H9 (cell line): Measurements from ENCODE around the gene CADPS2. TPM values are rescaled to one million over a fixed set of nuclear protein-coding genes. Genes with fewer than 3 reads are reported as not detected.

ENCODE experiments used
- DNase-seq: peaks from one replicate; pipeline ENCODE4 v3.0.0-alpha.2; 2017
- H2AFZ ChIP-seq: one replicate; pipeline ENCODE4 v1.6.1; 2013; ENCODE audit warnings: mild to moderate bottlenecking, low read length, control low read depth, moderate library complexity
- H2AK5ac ChIP-seq: 2 replicates; pipeline ENCODE4 v1.6.1; 2013; ENCODE audit warnings: low read length, control low read depth, mixed read lengths; ENCODE audit not compliant: insufficient read length
- H2BK120ac ChIP-seq: one replicate; pipeline ENCODE4 v1.6.1; 2013; ENCODE audit warnings: low read depth, mild to moderate bottlenecking, low read length, control low read depth, inconsistent platforms; ENCODE audit not compliant: poor library complexity, severe bottlenecking
- H2BK12ac ChIP-seq: 2 replicates; pipeline ENCODE4 v1.6.1; 2013; ENCODE audit warnings: low read length, control low read depth, mixed read lengths, low read depth; ENCODE audit not compliant: insufficient read length
- H2BK15ac ChIP-seq: 2 replicates; pipeline ENCODE4 v1.6.1; 2013; ENCODE audit warnings: low read depth, low read length, control low read depth
- H2BK20ac ChIP-seq: one replicate; pipeline ENCODE4 v1.6.1; 2013; ENCODE audit warnings: low read depth, mild to moderate bottlenecking, low read length, control low read depth, inconsistent platforms; ENCODE audit not compliant: poor library complexity, severe bottlenecking
- H2BK5ac ChIP-seq: 2 replicates; pipeline ENCODE4 v1.6.1; 2013; ENCODE audit warnings: low read length, control low read depth, mixed read lengths; ENCODE audit not compliant: insufficient read length
- H3K14ac ChIP-seq: 2 replicates; pipeline ENCODE4 v1.6.1; 2013; ENCODE audit warnings: low read length, control low read depth; ENCODE audit not compliant: insufficient read depth
- H3K18ac ChIP-seq: 2 replicates; pipeline ENCODE4 v1.6.1; 2013; ENCODE audit warnings: low read depth, mild to moderate bottlenecking, mixed read lengths, low read length, control low read depth; ENCODE audit not compliant: insufficient read length
- H3K23ac ChIP-seq: 2 replicates; pipeline ENCODE4 v1.6.1; 2013; ENCODE audit warnings: low read length, control low read depth, mixed read lengths, low read depth; ENCODE audit not compliant: insufficient read length
- H3K23me2 ChIP-seq: 2 replicates; pipeline ENCODE4 v1.6.1; 2013; ENCODE audit warnings: low read depth, mild to moderate bottlenecking, mixed read lengths, low read length, control low read depth; ENCODE audit not compliant: insufficient read length, poor library complexity, severe bottlenecking
- H3K27ac ChIP-seq: 2 replicates; pipeline ENCODE4 v1.5.1; 2013; ENCODE audit warnings: low read length, control low read depth, mixed read lengths, low read depth; ENCODE audit not compliant: insufficient read length
- H3K27me3 ChIP-seq: 2 replicates; pipeline ENCODE4 v1.6.1; 2013; ENCODE audit warnings: low read length, control low read depth, inconsistent platforms; ENCODE audit not compliant: insufficient read depth
- H3K4ac ChIP-seq: 2 replicates; pipeline ENCODE4 v1.6.1; 2013; ENCODE audit warnings: low read depth, mild to moderate bottlenecking, control low read depth, inconsistent platforms, low read length, moderate library complexity
- H3K4me1 ChIP-seq: 2 replicates; pipeline ENCODE4 v1.6.1; 2013; ENCODE audit warnings: low read length, control low read depth, inconsistent platforms; ENCODE audit not compliant: insufficient read depth
- H3K4me2 ChIP-seq: 2 replicates; pipeline ENCODE4 v1.6.1; 2013; ENCODE audit warnings: low read length, control low read depth, mixed read lengths; ENCODE audit not compliant: insufficient read length, insufficient read depth
- H3K56ac ChIP-seq: 2 replicates; pipeline ENCODE4 v1.6.1; 2013; ENCODE audit warnings: low read depth, mild to moderate bottlenecking, mixed read lengths, low read length, control low read depth; ENCODE audit not compliant: insufficient read length
- H3K79me1 ChIP-seq: 2 replicates; pipeline ENCODE4 v1.6.1; 2013; ENCODE audit warnings: low read depth, mild to moderate bottlenecking, moderate library complexity, low read length, control low read depth, inconsistent platforms; ENCODE audit not compliant: insufficient read depth, poor library complexity, severe bottlenecking
- H3K79me2 ChIP-seq: 2 replicates; pipeline ENCODE4 v1.6.1; 2013; ENCODE audit warnings: low read length, control low read depth, inconsistent platforms; ENCODE audit not compliant: insufficient read depth
- H3K9ac ChIP-seq: 2 replicates; pipeline ENCODE4 v1.6.1; 2013; ENCODE audit warnings: low read length, control low read depth, mixed read lengths; ENCODE audit not compliant: insufficient read length; ENCODE audit errors: extremely low read depth
- H3K9me3 ChIP-seq: one replicate; pipeline ENCODE4 v1.6.1; 2013; ENCODE audit warnings: low read depth, low read length, inconsistent platforms; ENCODE audit not compliant: control insufficient read depth
- H3T11ph ChIP-seq: one replicate; pipeline ENCODE4 v1.6.1; 2013; ENCODE audit warnings: mild to moderate bottlenecking, low read length, control low read depth, inconsistent platforms
- H4K20me1 ChIP-seq: one replicate; pipeline ENCODE4 v1.6.1; 2013; ENCODE audit not compliant: control insufficient read depth, insufficient read length, insufficient read depth
- H4K5ac ChIP-seq: 2 replicates; pipeline ENCODE4 v1.6.1; 2013; ENCODE audit warnings: low read depth, mild to moderate bottlenecking, mixed read lengths, low read length, control low read depth; ENCODE audit not compliant: insufficient read length
- H4K8ac ChIP-seq: replicated peaks from 2 replicates; pipeline ENCODE4 v1.6.1; 2013; ENCODE audit warnings: low read length, control low read depth, mixed read lengths, low read depth; ENCODE audit not compliant: insufficient read length
- H4K91ac ChIP-seq: 2 replicates; pipeline ENCODE4 v1.6.1; 2013; ENCODE audit warnings: low read depth, mild to moderate bottlenecking, moderate library complexity, mixed read lengths, low read length, control low read depth; ENCODE audit not compliant: insufficient read length
- H3K27ac Mint-ChIP-seq, 3 experiments: 2 replicates in 2 of 3; 3 replicates in 1 of 3; pipeline ENCODE4 v1.8.0; 2020 to 2021; ENCODE audit warnings: mixed read lengths in 3 of 3, mild to moderate bottlenecking in 1 of 3, moderate library complexity in 1 of 3
- H3K27me3 Mint-ChIP-seq: 2 replicates; pipeline ENCODE4 v1.8.0; 2021; ENCODE audit warnings: low read depth, mild to moderate bottlenecking, moderate library complexity, mixed read lengths
- H3K36me3 Mint-ChIP-seq, 3 experiments: 2 replicates in 2 of 3; 3 replicates in 1 of 3; pipeline ENCODE4 v1.8.0; 2020 to 2021; ENCODE audit warnings: low read depth in 3 of 3, mixed read lengths in 3 of 3; ENCODE audit not compliant: insufficient read depth in 1 of 3
- H3K4me1 Mint-ChIP-seq, 2 experiments: 2 replicates each; pipeline ENCODE4 v1.8.0; 2020; ENCODE audit warnings: mixed read lengths in 2 of 2
- H3K4me3 Mint-ChIP-seq, 2 experiments: 2 replicates in 1 of 2; 3 replicates in 1 of 2; pipeline ENCODE4 v1.8.0; 2020 to 2021; ENCODE audit warnings: mild to moderate bottlenecking in 2 of 2, mixed read lengths in 2 of 2, moderate library complexity in 1 of 2
- H3K9me3 Mint-ChIP-seq, 2 experiments: 2 replicates in 1 of 2; 3 replicates in 1 of 2; pipeline ENCODE4 v1.8.0; 2020; ENCODE audit warnings: mild to moderate bottlenecking in 2 of 2, mixed read lengths in 2 of 2, moderate library complexity in 1 of 2
- CTCF ChIP-seq: fragments of 200-600 bp; sonication (generic); conservative IDR thresholded peaks from 3 replicates; pipeline ENCODE4 v1.8.0; 2021; ENCODE audit warnings: antibody characterized with exemption, mild to moderate bottlenecking
- WGBS: extraction: QIAGEN DNeasy Blood & Tissue Kit; methylation state at CpG from one replicate; pipeline ENCODE4 v1.1.7; 2013; ENCODE audit warnings: missing lambda C conversion rate, low lambda C conversion rate, mixed read lengths; ENCODE audit not compliant: insufficient read length; ENCODE audit errors: extremely low coverage; 5-methylcytosine and 5-hydroxymethylcytosine counted together
- total RNA-seq: library from RNA; stranded (reverse); gene quantifications from 2 replicates; pipeline ENCODE4 v1.2.1, GENCODE V29; 2021

CADPS2 gene
- total RNA-seq, 1 experiment from 2014 or later: 7.1 TPM

DNA sequence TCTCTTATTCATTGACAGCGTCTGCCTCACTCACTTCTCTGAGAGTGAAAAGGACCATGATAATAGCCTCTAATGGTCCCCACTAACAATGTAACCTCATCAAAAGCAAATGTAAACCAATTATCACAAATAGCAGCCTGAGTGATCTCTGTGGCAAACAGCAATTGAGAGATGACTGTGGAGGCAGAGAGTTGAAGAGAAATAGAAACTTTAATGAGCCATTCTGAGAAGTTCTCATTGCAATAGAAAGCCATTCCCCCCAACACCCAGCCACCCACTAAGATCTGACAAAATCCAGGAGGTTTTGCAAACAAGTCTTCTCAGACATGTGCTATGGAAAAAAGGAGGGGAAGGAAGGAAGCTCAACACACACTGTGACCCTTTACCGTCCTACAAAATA lies 139.3 kb downstream of the CADPS2 start:
- H3K9me3 Mint-ChIP-seq: no peaks in the 10 kb centered on the region
- H3K79me1 ChIP-seq: no peaks in the 10 kb centered on the region
- no peak overlapping the region for H3K9ac ChIP-seq
- H3K4me3 Mint-ChIP-seq: no peak overlapping the region
- WGBS: no CpG with 5 or more reads among the region's 2 CpGs
- no peaks in the 10 kb centered on the region for H3K27me3 ChIP-seq
- no peak overlapping the region for H3K14ac ChIP-seq
- no peak overlapping the region for H3K23ac ChIP-seq
- no peak overlapping the region for H2BK20ac ChIP-seq
- H3K9me3 ChIP-seq: no peaks in the 10 kb centered on the region
- no peak overlapping the region for H3K18ac ChIP-seq
- no peak overlapping the region for H2BK5ac ChIP-seq
- H2BK120ac ChIP-seq: no peak overlapping the region
- no peak for DNase-seq
- no peak overlapping the region for H2BK15ac ChIP-seq
- no peak overlapping the region for H3T11ph ChIP-seq
- no peaks in the 10 kb centered on the region for H3K36me3 Mint-ChIP-seq
- no peak overlapping the region for H3K27ac ChIP-seq
- H3K4me2 ChIP-seq: no peak overlapping the region
- H4K5ac ChIP-seq: no peak overlapping the region
- no peak overlapping the region for H2AFZ ChIP-seq
- H3K27ac Mint-ChIP-seq: peak overlapping the region; percentile 14 to 90 (median 63); a peak in 2 of 7 replicates
- no peaks in the 10 kb centered on the region for H4K20me1 ChIP-seq
- peaks cover 61 to 68% of the 10 kb centered on the region in 2 experiments for H3K4me1 Mint-ChIP-seq
- H3K56ac ChIP-seq: no peak overlapping the region
- H3K79me2 ChIP-seq: no peaks in the 10 kb centered on the region
- H3K27me3 Mint-ChIP-seq: no peaks in the 10 kb centered on the region
- no peak overlapping the region for H2AK5ac ChIP-seq
- peaks cover 6% of the 10 kb centered on the region for H3K4me1 ChIP-seq
- H3K23me2 ChIP-seq: no peaks in the 10 kb centered on the region
- no peak overlapping the region for H4K91ac ChIP-seq
- no peak overlapping the region for H4K8ac ChIP-seq
- H3K4ac ChIP-seq: no peak overlapping the region
- H2BK12ac ChIP-seq: no peak overlapping the region
- no peak for TF ChIP-seq CTCF
